B cell (primary cell): ENCODE data around the gene FBXL16. TPM values are rescaled to one million over a fixed set of nuclear protein-coding genes. Genes with fewer than 3 reads are reported as not detected.

Experiments
- ATAC-seq: fragments of 200-7000 bp; cut with Tn5 transposase; one replicate; pipeline ENCODE4 v1.10.0; 2021; ENCODE audit warnings: low read depth, mild to moderate bottlenecking, moderate number of reproducible peaks, moderate library complexity
- CTCF ChIA-PET: fragments of 350-600 bp; sonication (Branson Sonifier 250); formaldehyde crosslinking; loops from one replicate; lab custom pipeline; 2021; ENCODE audit warnings: antibody characterized with exemption, inconsistent platforms; lab: Charles Lee
- POLR2A ChIA-PET: fragments of 350-600 bp; sonication (Branson Sonifier 250); formaldehyde crosslinking; loops from one replicate; lab custom pipeline; 2021; ENCODE audit warnings: antibody characterized with exemption; lab: Charles Lee
- DNase-seq: peaks from one replicate; pipeline ENCODE4 v3.0.0; 2013
- H2AFZ ChIP-seq: 2 replicates; pipeline ENCODE4 v1.6.1; 2012; ENCODE audit warnings: mild to moderate bottlenecking, low read depth, low read length; ENCODE audit not compliant: insufficient read depth, poor library complexity, severe bottlenecking
- H3K27ac ChIP-seq, 2 donors: 1 replicate in 1 of 2; 2 replicates in 1 of 2; pipeline ENCODE4 v1.5.1; 2012 to 2013; ENCODE audit warnings: low read length in 2 of 2, mild to moderate bottlenecking in 2 of 2, moderate library complexity in 1 of 2
- H3K27me3 ChIP-seq, 4 experiments: fragments of 200-600 bp in 1 of 4; sonication (generic) in 1 of 4; replicated peaks in 1 of 4; 1 replicate in 2 of 4; 2 replicates in 2 of 4; pipeline versions ENCODE4 v1.6.1 to v1.7.0; 2013 to 2016; ENCODE audit warnings: low read length in 3 of 4, mild to moderate bottlenecking in 2 of 4, mixed read lengths in 1 of 4, moderate library complexity in 1 of 4; ENCODE audit not compliant: insufficient read depth in 4 of 4, control insufficient read depth in 3 of 4; ENCODE audit errors: control extremely low read depth in 1 of 4
- H3K36me3 ChIP-seq, 2 experiments: replicated peaks in 1 of 2; 1 replicate in 1 of 2; 2 replicates in 1 of 2; pipeline versions ENCODE4 v1.6.1 to v1.7.1; 2013; ENCODE audit warnings: low read length in 1 of 2; ENCODE audit not compliant: insufficient read depth in 2 of 2, control insufficient read depth in 1 of 2; ENCODE audit errors: control extremely low read depth in 1 of 2, extremely low read depth in 1 of 2
- H3K4me1 ChIP-seq, 2 donors: fragments of 200-600 bp in 1 of 2; sonication (generic) in 1 of 2; 1 replicate in 1 of 2; 2 replicates in 1 of 2; pipeline versions ENCODE4 v1.5.1 to v1.6.1; 2013 to 2017; ENCODE audit warnings: low read length in 2 of 2; ENCODE audit not compliant: control insufficient read depth in 2 of 2, insufficient read depth in 2 of 2
- H3K4me2 ChIP-seq: replicated peaks from 2 replicates; pipeline ENCODE3; 2012; ENCODE audit warnings: mild to moderate bottlenecking, low read depth, low read length; ENCODE audit not compliant: poor library complexity, severe bottlenecking
- H3K4me3 ChIP-seq, 5 experiments: fragments of 200-600 bp in 1 of 5; sonication (generic) in 1 of 5; 1 replicate in 3 of 5; 2 replicates in 2 of 5; pipeline versions ENCODE4 v1.5.1 to v1.7.0; 2011 to 2016; ENCODE audit warnings: low read length in 4 of 5, mild to moderate bottlenecking in 4 of 5, low read depth in 2 of 5, control low read depth in 1 of 5, moderate library complexity in 1 of 5; ENCODE audit not compliant: insufficient read depth in 1 of 5; ENCODE audit errors: control extremely low read depth in 1 of 5, extremely low read depth in 1 of 5
- H3K79me2 ChIP-seq: fragments of 200-600 bp; sonication (generic); one replicate; pipeline ENCODE4 v1.6.0; 2016; ENCODE audit warnings: low read length; ENCODE audit not compliant: control insufficient read depth, insufficient read depth
- H3K9ac ChIP-seq: fragments of 200-600 bp; sonication (generic); 2 replicates; pipeline ENCODE4 v1.6.1; 2017; ENCODE audit warnings: mild to moderate bottlenecking, low read length, moderate library complexity
- H3K9me3 ChIP-seq, 3 donors: one replicate each; pipeline versions ENCODE4 v1.6.1 to v1.7.1; 2013; ENCODE audit warnings: low read length in 2 of 3; ENCODE audit not compliant: control insufficient read depth in 2 of 3, insufficient read depth in 1 of 3; ENCODE audit errors: control extremely low read depth in 1 of 3
- H4K20me1 ChIP-seq: 2 replicates; pipeline ENCODE4 v1.6.0; 2012; ENCODE audit warnings: mild to moderate bottlenecking, low read length; ENCODE audit not compliant: insufficient read depth, control insufficient read depth, poor library complexity, severe bottlenecking
- H3K27ac Mint-ChIP-seq: one replicate; pipeline ENCODE4 v1.8.0; 2021; ENCODE audit warnings: mixed read lengths
- H3K27me3 Mint-ChIP-seq: one replicate; pipeline ENCODE4 v1.8.0; 2021; ENCODE audit warnings: mixed read lengths
- H3K4me1 Mint-ChIP-seq: one replicate; pipeline ENCODE4 v1.8.0; 2021; ENCODE audit warnings: mixed read lengths
- H3K4me3 Mint-ChIP-seq: one replicate; pipeline ENCODE4 v1.8.0; 2021; ENCODE audit warnings: mixed read lengths
- H3K9me3 Mint-ChIP-seq: one replicate; pipeline ENCODE4 v1.8.0; 2022; ENCODE audit warnings: mixed read lengths; ENCODE audit not compliant: insufficient read depth
- CTCF ChIP-seq: fragments of 200-600 bp; IDR thresholded peaks from one replicate; pipeline ENCODE4 v1.8.0; 2022; ENCODE audit warnings: antibody characterized with exemption, mild to moderate bottlenecking
- EZH2 ChIP-seq: IDR thresholded peaks from 2 replicates; pipeline ENCODE4 v1.6.1; 2012; ENCODE audit warnings: borderline replicate concordance, low read depth, mild to moderate bottlenecking, moderate library complexity, low read length; ENCODE audit not compliant: insufficient read depth, poor library complexity, severe bottlenecking
- WGBS: methylation state at CpG from one replicate; pipeline ENCODE4 v1.1.5; 2013; ENCODE audit warnings: missing lambda C conversion rate; ENCODE audit not compliant: insufficient coverage; 5-methylcytosine and 5-hydroxymethylcytosine counted together
- intact Hi-C: fragments of 100-400 bp; cut with micrococcal nuclease; formaldehyde crosslinking; loops from one replicate; pipeline ENCODE4 v1.10.0; 2022
- polyA plus RNA-seq: library from polyadenylated mRNA; depleted of rRNA; stranded (reverse); fragments of >200 nt; gene quantifications from 2 replicates; pipeline ENCODE4 v1.2.3, GENCODE V29; 2012
- total RNA-seq, 2 donors: library from RNA; stranded (reverse); fragments of 120-200 nt in 1 of 2; gene quantifications; 1 replicate in 1 of 2; 2 replicates in 1 of 2; pipeline versions ENCODE4 v1.2.3 to v1.2.4, GENCODE V29; 2013 to 2022

FBXL16 gene
- total and polyA plus RNA-seq, 2 donors (not counting 1 experiment from before 2014, with no cell fraction given) = 2.2 to 5.8 TPM

GRCh38 chr16:734208-734980 is 28.8 kb upstream of the FBXL16 start:
- Histone ChIP-seq H3K79me2 (peaks cover 2% of the 10 kb centered on the region), H4K20me1 (peaks cover 4% of the 10 kb centered on the region), H3K4me1 (peaks cover 11 to 21% of the 10 kb centered on the region in 2 donors), H2AFZ (no peak overlapping the region), H3K27me3 (no peaks in the 10 kb centered on the region), H3K36me3 (peaks cover 0 to 52% of the 10 kb centered on the region in 2 experiments), H3K4me3 (no peak overlapping the region), H3K27ac (no peak overlapping the region), H3K9ac (no peak overlapping the region), H3K4me2 (no peak overlapping the region), H3K9me3 (no peaks in the 10 kb centered on the region)
- CTCF ChIA-PET = no interaction called here
- no peak for DNase-seq
- WGBS = 94% methylated on average over 49 of the region's 49 CpGs
- H3K27ac Mint-ChIP-seq = no peak overlapping the region
- H3K4me1 Mint-ChIP-seq = peaks cover 12% of the 10 kb centered on the region
- H3K27me3 Mint-ChIP-seq = no peaks in the 10 kb centered on the region
- intact Hi-C loops = no loop called here
- no peaks in the 10 kb centered on the region for H3K9me3 Mint-ChIP-seq
- no peak for ATAC-seq
- TF ChIP-seq CTCF (no peak), EZH2 (no peak)
- H3K4me3 Mint-ChIP-seq = no peak overlapping the region
- POLR2A ChIA-PET = interaction anchor here (1.7 kb wide), 1 partner anchor 13 kb away, joined by 5 read pairs; the partner anchor contains the start of gene ANTKMT
